HG03103 (cell line): Measurements from ENCODE around the gene ZC3H15.
"Not testable (repeated sequence)": the region's sequence is repeated elsewhere in the genome, so short reads cannot be mapped to it uniquely, and the experiment has no call there.

Experiments
- ATAC-seq: cut with Tn5 transposase; IDR thresholded peaks from one replicate; pipeline ENCODE4 v1.9.1; 2021; ENCODE audit warnings: low read depth; ENCODE audit not compliant: unreplicated experiment

The ZC3H15 gene

DNA sequence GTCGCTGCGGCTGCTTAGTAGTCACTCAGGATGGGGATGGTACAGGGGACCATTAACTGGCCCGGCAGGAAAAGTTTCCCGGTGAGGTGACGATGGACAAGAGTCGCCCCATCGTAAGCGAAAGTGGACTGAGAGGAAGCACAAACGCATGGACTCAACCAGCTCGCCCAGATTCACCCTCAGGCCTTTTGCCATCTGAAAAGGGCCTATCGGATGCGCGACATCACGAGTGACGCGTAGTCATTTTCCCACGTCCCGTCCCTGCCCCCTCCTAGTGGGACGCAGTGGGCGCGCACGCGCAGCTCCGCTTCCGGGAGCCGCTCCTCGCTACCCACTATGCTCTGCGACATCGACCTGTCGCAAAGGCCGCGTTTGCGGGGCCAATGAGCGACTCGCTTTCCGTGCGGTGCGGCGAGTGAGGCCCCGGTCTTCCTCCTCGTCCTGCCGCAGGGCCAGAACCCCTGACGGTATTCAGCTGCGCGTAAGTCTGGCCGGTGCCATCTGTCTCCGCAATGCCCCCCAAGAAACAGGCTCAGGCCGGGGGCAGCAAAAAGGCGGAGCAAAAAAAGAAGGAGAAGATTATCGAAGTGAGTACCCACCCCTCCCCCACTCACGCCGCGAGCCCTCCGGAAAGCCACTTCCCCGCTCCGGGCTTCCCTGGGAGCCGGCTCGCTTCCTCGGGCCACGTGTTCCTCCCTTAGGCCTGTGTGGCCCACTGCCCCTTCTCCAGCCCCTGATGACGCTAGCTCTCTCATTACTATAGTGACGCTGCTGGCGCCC is at the start of gene ZC3H15:
Gene ZC3H15 (plus strand): TSS at position 390 of the 780 bp plus-strand sequence. CDS start 123 bp downstream, at position 513.
- peak; percentile 71 for ATAC-seq

DNA sequence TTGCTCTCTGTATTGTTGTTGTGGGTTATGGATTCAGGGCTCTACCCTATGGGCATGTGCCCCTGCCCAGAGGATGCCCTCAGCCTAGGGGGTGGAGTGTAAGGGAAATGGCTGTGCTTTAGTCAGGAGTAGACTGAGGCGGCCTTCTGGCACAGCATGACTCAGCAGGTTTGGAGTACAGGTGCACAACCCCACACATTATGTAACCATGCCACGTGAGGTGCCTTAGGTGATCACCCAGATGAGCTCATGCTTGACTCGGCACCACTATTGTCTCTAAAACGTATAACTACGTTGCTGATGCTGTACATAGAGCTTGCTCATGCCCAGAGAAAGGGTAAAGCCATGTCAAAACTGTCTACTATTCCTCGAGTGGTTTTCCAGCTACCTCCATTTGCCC is 48.3 kb upstream of the ZC3H15 start:
- no peak for ATAC-seq

DNA sequence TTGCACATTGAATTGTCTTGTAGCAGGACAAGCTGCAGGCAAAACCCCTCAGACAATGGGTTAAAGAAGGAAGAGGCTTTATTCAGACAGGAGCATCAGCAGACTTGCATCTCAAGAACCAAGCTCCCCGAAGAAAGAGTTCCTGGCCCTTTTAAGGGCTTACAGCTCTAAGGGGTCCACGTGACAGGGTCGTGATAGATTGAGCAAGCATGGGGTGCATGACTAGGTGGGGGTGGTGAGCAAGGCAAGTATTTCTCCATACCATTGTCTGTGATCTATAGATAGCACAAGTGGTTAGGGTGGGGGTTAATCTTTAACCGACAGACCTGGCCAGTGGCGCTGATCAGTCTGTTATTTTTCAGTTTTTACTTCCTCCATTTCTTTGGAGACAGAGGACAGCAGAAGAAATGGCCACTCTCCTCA is 46.4 kb upstream of the ZC3H15 start:
- not testable (repeated sequence) for ATAC-seq

DNA sequence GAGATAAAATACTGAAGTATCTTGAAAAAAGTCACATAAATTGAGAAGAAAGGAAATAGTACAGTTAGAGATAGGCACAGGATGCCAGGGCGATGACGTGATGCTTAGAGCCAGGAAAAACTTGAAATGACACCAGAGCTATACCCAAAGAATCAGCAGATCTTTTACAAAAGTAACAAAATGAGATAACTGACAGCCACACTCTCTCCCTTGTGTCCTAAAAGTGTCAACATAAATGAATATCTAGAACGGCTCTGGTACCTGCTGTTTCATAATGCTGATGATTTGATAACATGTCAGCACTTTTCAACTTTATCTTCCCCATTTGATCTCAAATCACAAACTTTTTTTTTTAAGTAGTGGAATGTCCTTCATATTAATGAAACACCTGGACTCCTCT is 45.6 kb upstream of the ZC3H15 start:
- ATAC-seq: no peak

DNA sequence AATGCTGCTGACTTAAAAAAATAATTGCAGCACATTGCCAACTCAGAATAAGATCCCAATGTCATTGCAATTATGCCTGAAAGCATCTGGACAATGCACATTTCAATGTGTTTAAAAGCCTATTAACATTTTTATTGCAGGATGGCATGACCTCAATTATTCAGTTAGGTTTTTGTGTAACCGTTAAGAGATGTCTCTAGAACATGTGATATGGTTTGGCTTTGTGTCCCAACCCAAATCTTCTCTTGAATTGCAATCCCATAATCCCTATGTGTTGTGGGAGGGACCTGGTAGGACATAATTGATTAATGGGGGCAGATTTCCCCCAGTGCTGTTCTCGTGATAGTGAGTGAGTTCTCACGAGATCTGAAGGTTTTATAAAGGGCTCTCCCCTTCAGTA is 43.2 kb upstream of the ZC3H15 start:
- ATAC-seq: no peak

DNA sequence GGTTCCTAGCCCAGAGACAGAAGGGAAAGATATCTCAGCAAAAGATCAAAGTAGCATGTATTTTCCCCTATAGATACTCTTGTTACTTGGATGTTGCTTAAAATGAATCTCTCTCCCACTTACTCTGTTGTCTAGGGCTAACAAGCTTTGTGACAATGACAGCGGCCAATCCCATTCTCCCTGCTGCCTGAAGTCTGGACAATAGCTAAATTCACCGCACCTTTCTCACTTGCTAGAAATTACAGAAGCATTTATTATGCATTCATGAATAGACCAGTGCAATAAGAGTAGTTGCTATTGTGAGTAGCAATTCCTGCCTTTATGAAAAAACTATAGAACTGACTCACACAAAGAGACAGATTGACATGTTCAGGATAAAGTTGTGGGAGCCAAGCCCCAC is 42.2 kb upstream of the ZC3H15 start:
- ATAC-seq: no peak

DNA sequence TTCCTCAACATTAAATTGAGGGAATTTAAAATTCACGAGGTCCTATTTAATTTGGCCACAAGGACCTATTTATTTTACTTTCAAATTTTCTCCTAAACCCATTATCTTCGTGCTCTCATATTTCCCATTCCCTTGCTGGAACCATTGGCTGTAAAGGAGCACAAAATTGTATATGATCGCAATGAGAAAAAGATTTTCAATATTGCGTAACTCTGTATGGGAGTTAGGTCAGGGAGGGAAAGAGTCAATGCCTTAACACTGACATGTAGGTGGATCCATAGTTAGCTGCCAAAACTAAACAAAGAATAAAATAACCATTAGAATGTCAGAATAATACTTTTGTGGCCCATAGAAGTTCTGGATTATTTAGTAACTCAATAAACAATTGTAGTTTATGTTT is 40.6 kb upstream of the ZC3H15 start:
- ATAC-seq: no peak

DNA sequence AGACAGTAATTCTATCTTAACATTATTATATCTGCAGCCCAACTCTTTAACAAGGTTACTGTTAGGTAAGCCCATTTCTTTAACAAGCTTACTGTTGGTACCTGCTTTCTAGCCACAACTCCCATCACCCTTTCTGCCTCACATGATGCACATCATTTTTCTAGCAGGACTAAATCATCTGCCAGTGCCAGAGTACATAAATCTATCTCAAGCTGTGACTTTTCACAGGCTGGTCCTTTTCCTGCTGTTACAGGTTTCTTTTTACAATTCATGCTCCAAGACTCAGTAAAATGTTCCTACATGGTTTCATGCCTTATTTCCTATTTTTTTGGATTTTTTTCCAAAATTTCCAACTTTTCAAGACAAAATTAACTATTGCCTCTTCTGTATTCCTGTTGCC is 30.4 kb upstream of the ZC3H15 start:
- ATAC-seq: no peak

DNA sequence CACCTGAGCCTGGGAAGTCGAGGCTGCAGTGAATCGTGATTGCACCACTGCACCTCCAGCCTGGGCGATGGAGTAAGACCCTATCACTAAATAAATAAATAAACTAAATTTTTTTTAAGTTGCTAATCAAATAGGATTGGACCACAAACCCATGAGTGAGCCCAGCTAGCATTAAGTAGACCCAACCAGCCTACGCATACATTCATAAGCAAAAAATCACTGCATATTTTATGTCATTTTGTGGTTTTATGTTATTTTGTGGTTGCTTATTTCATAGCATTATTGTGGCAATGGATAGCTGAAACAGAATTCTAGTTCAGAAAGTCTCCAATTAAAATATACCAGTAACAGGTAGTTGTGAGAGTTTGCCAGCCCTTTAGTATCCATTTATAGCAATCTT is 29.1 kb upstream of the ZC3H15 start:
- no peak for ATAC-seq

DNA sequence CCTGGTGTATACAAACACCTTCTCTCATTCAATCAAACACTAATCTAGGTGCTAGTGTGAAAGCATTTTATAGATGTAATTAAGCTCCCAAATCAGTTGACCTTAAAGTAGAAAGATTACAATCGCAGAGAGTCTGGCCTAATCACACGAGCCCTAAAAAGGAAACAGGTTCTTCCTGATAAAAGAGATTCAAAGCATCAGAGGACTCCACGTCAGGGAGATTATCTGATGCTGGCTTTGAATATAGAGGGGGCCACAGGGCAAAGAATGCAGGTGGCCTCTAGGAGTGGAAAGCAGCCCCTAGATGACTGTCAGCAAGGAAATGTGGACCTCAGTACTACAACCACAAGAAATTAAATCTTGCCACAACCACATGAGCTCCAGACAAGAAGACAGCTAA is 28.2 kb upstream of the ZC3H15 start:
- no peak for ATAC-seq

DNA sequence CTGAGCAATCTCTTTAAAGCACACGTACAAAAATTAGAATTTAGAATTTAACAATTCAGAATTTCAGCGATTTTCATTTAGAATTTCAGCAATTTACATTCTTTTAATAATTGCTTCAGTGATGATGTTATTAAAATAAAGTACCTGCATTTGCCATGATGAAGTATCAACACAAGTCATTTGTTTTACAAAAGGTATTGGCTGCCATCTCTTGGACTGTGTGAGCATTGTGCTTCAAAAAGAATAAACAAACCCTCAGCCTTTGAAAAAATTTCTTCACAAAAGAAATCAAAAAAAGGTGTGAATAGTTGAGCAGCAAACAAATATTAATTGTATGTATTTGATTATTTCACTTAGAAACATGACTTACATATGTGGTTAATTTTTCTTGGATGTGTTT is 27.1 kb upstream of the ZC3H15 start:
- no peak for ATAC-seq

DNA sequence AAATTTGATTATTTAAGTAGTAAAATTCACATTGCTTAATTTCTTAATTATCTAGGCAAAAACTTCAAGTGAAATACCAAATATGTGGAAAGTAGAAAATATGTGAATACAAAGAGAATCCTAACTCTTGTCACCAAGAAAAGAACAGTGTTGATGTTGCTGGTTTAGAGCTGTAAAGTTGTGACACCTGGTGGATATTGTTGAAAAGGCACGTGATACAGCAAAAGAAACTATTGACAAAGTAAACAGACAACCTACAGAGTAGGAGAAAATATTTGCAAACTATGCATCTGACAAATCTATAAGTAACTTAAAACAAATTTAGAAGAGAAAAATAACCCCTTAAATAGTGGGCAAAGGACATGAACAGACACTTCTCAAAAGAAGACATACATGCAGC is 25.6 kb upstream of the ZC3H15 start:
- ATAC-seq: peak; percentile 75

DNA sequence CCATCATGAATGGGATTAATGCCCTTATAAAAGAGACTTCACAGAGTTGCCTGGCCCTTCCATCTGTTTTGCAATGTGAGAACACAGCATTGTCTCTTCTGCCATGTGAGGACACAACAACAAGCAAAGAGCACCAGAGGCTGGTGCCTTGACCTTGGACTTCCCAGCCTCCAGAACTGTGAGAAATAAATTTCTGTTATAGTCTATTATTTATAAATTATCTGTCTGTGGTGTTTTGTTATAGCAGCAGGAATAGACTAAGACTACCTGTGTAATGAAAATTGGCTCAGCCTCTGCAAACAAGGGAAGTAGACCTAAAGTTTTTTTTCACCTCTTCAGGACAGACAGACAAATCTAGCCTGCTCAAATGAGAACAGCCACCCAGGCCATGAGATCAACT is 19.3 kb upstream of the ZC3H15 start:
- no peak for ATAC-seq

DNA sequence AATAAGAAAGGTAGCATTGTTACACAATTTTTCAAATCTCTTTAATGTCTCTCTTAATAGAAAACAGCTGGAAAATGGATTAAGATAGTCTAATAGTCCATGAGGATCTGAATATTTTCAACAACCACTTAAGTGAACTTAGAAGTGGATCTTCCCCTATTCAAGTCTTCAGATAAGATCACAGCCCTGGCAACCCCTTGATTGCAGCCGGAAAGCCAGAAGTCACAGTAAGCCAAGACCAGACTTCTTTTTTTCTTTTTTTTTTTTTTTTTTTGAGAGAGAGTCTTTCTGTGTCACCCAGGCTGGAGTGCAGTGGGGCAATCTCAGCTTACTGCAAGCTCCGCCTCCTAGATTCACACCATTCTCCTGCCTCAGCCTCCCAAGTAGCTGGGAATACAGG is 18.6 kb upstream of the ZC3H15 start:
- no peak for ATAC-seq

DNA sequence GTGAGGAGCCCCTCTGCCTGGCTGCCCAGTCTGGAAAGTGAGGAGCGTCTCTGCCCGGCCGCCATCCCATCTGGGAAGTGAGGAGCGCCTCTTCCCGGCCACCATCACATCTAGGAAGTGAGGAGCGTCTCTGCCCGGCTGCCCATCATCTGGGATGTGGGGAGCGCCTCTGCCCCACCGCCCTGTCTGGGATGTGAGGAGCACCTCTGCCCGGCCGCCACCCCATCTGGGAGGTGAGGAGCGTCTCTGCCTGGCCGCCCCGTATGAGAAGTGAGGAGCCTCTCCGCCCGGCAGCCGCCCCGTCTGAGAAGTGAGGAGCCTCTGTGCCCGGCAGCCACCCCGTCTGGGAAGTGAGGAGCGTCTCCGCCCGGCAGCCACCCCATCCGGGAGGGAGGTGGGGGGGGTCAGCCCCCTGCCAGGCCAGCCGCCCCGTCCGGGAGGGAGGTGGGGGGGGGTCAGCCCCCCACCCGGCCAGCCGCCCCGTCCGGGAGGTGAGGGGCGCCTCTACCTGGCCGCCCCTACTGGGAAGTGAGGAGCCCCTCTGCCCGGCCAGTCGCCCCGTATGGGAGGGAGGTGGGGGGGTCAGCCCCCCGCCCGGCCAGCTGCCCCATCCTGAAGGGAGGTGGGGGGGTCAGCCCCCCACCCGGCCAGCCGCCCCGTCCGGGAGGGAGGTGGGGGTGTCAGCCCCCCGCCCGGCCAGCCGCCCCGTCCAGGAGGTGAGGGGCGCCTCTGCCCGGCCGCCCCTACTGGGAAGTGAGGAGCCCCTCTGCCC is 13.2 kb upstream of the ZC3H15 start:
- ATAC-seq: not testable (repeated sequence)

DNA sequence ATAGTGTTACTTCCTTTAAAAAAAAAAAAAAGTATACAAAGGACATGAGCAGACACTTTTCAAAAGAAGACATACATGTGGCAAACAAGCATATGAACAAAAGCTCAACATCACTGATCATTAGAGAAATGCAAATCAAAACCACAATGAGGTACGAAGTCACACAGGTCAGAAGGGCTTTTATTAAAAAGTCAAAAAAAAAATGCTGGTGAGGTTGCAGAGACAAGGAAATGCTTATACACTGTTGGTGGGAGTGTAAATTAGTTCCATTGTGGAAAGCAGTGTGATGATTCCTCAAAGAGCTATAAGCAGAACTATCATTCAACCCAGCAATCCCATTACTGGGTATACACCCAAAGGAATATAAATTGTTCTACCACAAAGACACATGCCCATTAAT is 11.8 kb upstream of the ZC3H15 start:
- not testable (repeated sequence) for ATAC-seq

DNA sequence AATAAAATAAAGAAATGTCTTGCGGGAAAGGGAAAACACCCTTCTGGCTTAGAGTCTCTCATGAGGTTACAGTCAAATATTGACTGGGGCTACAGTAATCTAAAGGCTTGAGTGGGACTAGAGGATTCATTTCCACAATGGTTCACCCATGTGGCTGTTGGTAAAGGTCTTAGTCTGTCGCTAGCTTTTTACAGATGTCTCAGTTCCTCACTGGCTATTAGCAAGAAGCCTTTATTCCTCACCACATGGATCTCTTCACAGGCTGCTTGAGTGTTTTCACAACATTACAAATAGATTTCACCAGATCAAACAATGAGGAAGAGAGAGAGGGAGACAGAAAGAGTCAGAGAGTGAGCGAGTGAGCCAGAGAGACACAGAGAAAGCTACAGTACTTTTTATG is 8.3 kb upstream of the ZC3H15 start:
- no peak for ATAC-seq

DNA sequence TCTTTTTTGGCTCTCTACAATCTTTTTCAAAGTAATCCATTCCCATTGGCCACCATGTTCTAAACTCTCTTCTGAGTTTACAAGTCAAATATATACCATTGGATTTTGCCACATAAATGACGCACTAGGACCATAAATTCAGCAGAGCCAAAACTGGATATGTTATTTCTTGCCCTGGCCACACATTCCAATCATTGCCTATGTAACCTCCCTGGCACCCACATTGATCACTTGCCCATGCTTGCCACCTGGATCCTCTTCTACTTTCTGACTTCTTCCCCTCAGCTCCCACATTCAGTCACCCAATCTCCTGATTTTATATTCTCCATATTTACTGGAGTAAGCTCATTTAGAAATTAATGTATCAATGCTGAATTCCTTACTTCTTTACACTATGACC is 5.1 kb upstream of the ZC3H15 start:
- ATAC-seq: no peak

DNA sequence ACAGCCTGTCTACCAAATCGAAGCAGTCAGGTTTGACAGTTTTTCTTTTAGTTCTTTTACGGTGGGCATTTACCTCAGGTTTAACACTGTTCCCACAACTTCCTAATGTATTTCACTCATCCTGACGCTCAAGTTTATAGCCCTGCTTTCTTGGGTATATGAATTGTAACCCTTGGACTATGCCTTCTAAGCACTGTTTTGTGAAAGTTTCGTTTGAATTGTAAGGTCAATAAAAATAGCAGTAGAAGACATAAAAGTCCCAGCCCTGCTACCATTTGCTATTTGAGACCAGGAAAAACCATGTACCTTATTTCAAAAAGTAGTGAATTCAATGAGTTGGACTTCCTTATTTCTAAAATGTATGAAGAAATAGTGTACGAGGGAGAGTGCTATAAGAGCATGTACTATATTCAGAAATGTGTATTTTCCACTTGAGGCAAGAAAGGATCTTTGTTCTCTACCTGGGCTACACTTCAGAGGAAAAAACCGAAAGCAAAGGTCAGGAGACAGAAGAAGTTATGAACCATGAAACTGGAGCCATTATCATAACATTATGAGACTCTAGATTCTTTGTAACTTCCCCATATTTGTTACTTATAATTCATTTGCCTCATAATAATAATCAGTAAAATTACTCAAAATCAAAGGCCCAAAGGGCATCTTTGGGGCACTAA is 1.9 kb upstream of the ZC3H15 start:
- no peak for ATAC-seq

DNA sequence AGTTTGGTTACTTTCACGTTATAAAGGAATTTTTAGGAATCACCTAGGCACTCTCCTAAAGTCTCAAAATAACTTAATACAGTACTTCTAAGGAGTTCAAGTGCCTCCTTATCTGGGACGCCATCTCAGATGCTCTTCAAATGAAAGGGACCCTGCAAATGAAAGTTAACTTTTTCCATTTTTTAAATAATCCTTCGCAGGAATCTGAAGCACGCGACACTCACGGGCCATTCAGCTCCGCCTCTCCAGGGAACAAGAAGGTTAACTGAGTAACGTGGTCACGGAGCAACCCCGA is 537 bp upstream of the ZC3H15 start:
- ATAC-seq: peak; percentile 25
